Trophoblast cell (in vitro differentiated cells and primary cell): ENCODE measurements around the gene IFNA16.
"Not testable (repeated sequence)": the region's sequence is repeated elsewhere in the genome, so short reads cannot be mapped to it uniquely, and the experiment has no call there.

Experiments used
- DNase-seq, 2 donors: peaks; one replicate each; pipeline ENCODE4 v3.0.0-alpha.2; 2016
- H2AFZ ChIP-seq: 2 replicates; pipeline ENCODE4 v1.6.1; 2013; ENCODE audit warnings: low read length, moderate library complexity, mild to moderate bottlenecking; ENCODE audit not compliant: insufficient read depth, poor library complexity
- H2AK5ac ChIP-seq: 2 replicates; pipeline ENCODE4 v1.6.1; 2013; ENCODE audit warnings: mild to moderate bottlenecking, low read length
- H2BK120ac ChIP-seq: 2 replicates; pipeline ENCODE4 v1.6.1; 2013; ENCODE audit warnings: low read length, mild to moderate bottlenecking, moderate library complexity; ENCODE audit not compliant: insufficient read depth, poor library complexity
- H2BK12ac ChIP-seq: 2 replicates; pipeline ENCODE4 v1.6.1; 2013; ENCODE audit warnings: mild to moderate bottlenecking, low read length, moderate library complexity
- H2BK5ac ChIP-seq: 2 replicates; pipeline ENCODE4 v1.6.1; 2013; ENCODE audit warnings: low read length, low read depth, moderate library complexity, mild to moderate bottlenecking; ENCODE audit not compliant: poor library complexity
- H3K14ac ChIP-seq: 2 replicates; pipeline ENCODE4 v1.6.1; 2013; ENCODE audit warnings: mild to moderate bottlenecking, low read length
- H3K18ac ChIP-seq: 2 replicates; pipeline ENCODE4 v1.6.1; 2013; ENCODE audit warnings: mild to moderate bottlenecking, low read length
- H3K23ac ChIP-seq: 2 replicates; pipeline ENCODE4 v1.6.1; 2013; ENCODE audit warnings: low read length
- H3K27ac ChIP-seq: 2 replicates; pipeline ENCODE4 v1.5.1; 2013; ENCODE audit warnings: low read depth, mild to moderate bottlenecking, inconsistent platforms, low read length, moderate library complexity
- H3K27me3 ChIP-seq: 2 replicates; pipeline ENCODE4 v1.6.1; 2013; ENCODE audit warnings: inconsistent platforms, mild to moderate bottlenecking, low read length, moderate library complexity; ENCODE audit not compliant: insufficient read depth
- H3K36me3 ChIP-seq, 2 experiments: 1 replicate in 1 of 2; 2 replicates in 1 of 2; pipeline ENCODE4 v1.6.1; 2013; ENCODE audit warnings: low read length in 2 of 2, mild to moderate bottlenecking in 2 of 2, moderate library complexity in 1 of 2; ENCODE audit not compliant: insufficient read depth in 2 of 2, control insufficient read depth in 1 of 2
- H3K4ac ChIP-seq: 2 replicates; pipeline ENCODE4 v1.6.1; 2013; ENCODE audit warnings: low read depth, mild to moderate bottlenecking, low read length, moderate library complexity
- H3K4me1 ChIP-seq, 2 experiments: 1 replicate in 1 of 2; 2 replicates in 1 of 2; pipeline ENCODE4 v1.6.1; 2013; ENCODE audit warnings: low read length in 2 of 2, mild to moderate bottlenecking in 2 of 2, moderate library complexity in 1 of 2; ENCODE audit not compliant: insufficient read depth in 2 of 2, control insufficient read depth in 1 of 2
- H3K4me2 ChIP-seq: 2 replicates; pipeline ENCODE4 v1.6.1; 2013; ENCODE audit warnings: inconsistent platforms, mild to moderate bottlenecking, low read length, moderate library complexity
- H3K4me3 ChIP-seq: 2 replicates; pipeline ENCODE4 v1.5.1; 2013; ENCODE audit warnings: mild to moderate bottlenecking, low read depth, low read length, inconsistent platforms
- H3K79me1 ChIP-seq: one replicate; pipeline ENCODE4 v1.6.1; 2013; ENCODE audit warnings: low read length
- H3K79me2 ChIP-seq: 2 replicates; pipeline ENCODE4 v1.6.1; 2013; ENCODE audit warnings: low read length, mild to moderate bottlenecking; ENCODE audit not compliant: control insufficient read depth, insufficient read depth, poor library complexity
- H3K9ac ChIP-seq: 2 replicates; pipeline ENCODE4 v1.6.1; 2013; ENCODE audit warnings: mild to moderate bottlenecking, low read length
- H3K9me3 ChIP-seq: 2 replicates; pipeline ENCODE4 v1.6.1; 2013; ENCODE audit warnings: low read depth, mild to moderate bottlenecking, control low read depth, inconsistent platforms, low read length; ENCODE audit not compliant: insufficient read depth
- H4K12ac ChIP-seq: 2 replicates; pipeline ENCODE4 v1.6.1; 2013; ENCODE audit warnings: low read depth, mild to moderate bottlenecking, low read length, moderate library complexity
- H4K8ac ChIP-seq: 2 replicates; pipeline ENCODE4 v1.6.1; 2013; ENCODE audit warnings: low read depth, mild to moderate bottlenecking, low read length, moderate library complexity
- H4K91ac ChIP-seq: one replicate; pipeline ENCODE4 v1.6.1; 2013; ENCODE audit warnings: low read depth, mild to moderate bottlenecking, low read length, moderate library complexity
- WGBS: extraction: QIAGEN DNeasy Blood & Tissue Kit; methylation state at CpG from one replicate; pipeline ENCODE4 v1.1.7; 2013; ENCODE audit warnings: missing lambda C conversion rate; ENCODE audit not compliant: insufficient read length, insufficient coverage; ENCODE audit errors: extremely low coverage; 5-methylcytosine and 5-hydroxymethylcytosine counted together

The IFNA16 gene

DNA sequence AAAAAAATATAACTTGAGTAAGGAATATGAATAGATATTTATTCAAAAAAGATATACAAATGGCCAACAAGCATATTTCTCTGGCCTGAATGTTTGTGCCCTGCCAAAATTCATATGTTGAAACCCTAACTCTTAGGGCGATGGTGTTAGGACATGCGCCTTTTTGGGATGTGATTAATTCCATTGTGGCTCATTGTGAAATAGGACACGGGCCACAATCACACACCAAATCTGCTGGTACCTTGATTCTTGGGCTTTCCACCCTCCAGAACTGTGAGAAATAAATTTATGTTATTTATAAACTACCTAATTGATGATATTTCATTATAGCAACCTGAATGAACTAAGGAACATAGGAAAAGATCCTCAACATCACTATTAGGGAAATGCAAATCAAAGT, 45.0 kb downstream of the IFNA16 start:
- no CpG with 5 or more reads among the region's 3 CpGs for WGBS
- H3K4ac ChIP-seq: no peak overlapping the region
- no peaks in the 10 kb centered on the region for H3K9me3 ChIP-seq
- no peak overlapping the region for H2AK5ac ChIP-seq
- no peaks in the 10 kb centered on the region for H3K79me1 ChIP-seq
- no peak overlapping the region for H2BK5ac ChIP-seq
- no peak overlapping the region for H3K18ac ChIP-seq
- no peak overlapping the region for H3K4me3 ChIP-seq
- no peaks in the 10 kb centered on the region for H3K79me2 ChIP-seq
- H3K36me3 ChIP-seq: no peaks in the 10 kb centered on the region
- no peak overlapping the region for H3K9ac ChIP-seq
- no peak overlapping the region for H3K14ac ChIP-seq
- H2BK12ac ChIP-seq: no peak overlapping the region
- no peak overlapping the region for H2BK120ac ChIP-seq
- no peak overlapping the region for H4K91ac ChIP-seq
- H2AFZ ChIP-seq: no peak overlapping the region
- no peaks in the 10 kb centered on the region for H3K4me1 ChIP-seq
- peak; percentile 60 to 85 for DNase-seq
- H4K8ac ChIP-seq: no peak overlapping the region
- H3K27me3 ChIP-seq: no peaks in the 10 kb centered on the region
- H4K12ac ChIP-seq: no peak overlapping the region
- no peak overlapping the region for H3K23ac ChIP-seq
- H3K4me2 ChIP-seq: no peak overlapping the region
- no peak overlapping the region for H3K27ac ChIP-seq

DNA sequence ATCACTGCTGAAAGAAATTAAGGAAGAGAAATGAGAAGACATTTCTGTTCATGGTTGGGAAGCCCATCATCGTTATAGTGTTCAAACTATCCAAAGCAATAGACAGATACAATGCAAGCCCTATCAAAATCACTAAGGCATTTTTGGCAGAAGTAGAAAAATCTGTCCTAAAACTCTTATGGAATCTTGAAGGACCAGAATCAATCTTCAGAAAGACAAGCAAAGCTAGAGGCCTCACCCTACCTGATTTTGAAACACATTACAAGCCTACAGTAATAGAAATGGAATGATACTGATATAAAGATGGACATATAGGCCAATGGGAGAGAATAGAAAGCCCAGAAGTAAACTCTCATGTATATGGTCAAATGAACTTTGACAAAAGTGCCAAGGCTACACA, 45.8 kb downstream of the IFNA16 start:
- no peak overlapping the region for H4K8ac ChIP-seq
- no peaks in the 10 kb centered on the region for H3K9me3 ChIP-seq
- H3K23ac ChIP-seq: no peak overlapping the region
- H3K79me1 ChIP-seq: no peaks in the 10 kb centered on the region
- H3K79me2 ChIP-seq: no peaks in the 10 kb centered on the region
- no peak overlapping the region for H3K4ac ChIP-seq
- WGBS: no CpG with 5 or more reads among the region's 1 CpG
- no peak overlapping the region for H4K12ac ChIP-seq
- no peak overlapping the region for H2AFZ ChIP-seq
- H3K36me3 ChIP-seq: no peaks in the 10 kb centered on the region
- H4K91ac ChIP-seq: no peak overlapping the region
- no peak overlapping the region for H3K27ac ChIP-seq
- no peaks in the 10 kb centered on the region for H3K4me1 ChIP-seq
- H3K18ac ChIP-seq: no peak overlapping the region
- peak; percentile 26 to 90 for DNase-seq
- H2BK12ac ChIP-seq: no peak overlapping the region
- no peak overlapping the region for H2BK120ac ChIP-seq
- H3K4me3 ChIP-seq: no peak overlapping the region
- no peak overlapping the region for H2BK5ac ChIP-seq
- H3K27me3 ChIP-seq: no peaks in the 10 kb centered on the region
- no peak overlapping the region for H2AK5ac ChIP-seq
- no peak overlapping the region for H3K9ac ChIP-seq
- H3K14ac ChIP-seq: no peak overlapping the region
- H3K4me2 ChIP-seq: no peak overlapping the region

DNA sequence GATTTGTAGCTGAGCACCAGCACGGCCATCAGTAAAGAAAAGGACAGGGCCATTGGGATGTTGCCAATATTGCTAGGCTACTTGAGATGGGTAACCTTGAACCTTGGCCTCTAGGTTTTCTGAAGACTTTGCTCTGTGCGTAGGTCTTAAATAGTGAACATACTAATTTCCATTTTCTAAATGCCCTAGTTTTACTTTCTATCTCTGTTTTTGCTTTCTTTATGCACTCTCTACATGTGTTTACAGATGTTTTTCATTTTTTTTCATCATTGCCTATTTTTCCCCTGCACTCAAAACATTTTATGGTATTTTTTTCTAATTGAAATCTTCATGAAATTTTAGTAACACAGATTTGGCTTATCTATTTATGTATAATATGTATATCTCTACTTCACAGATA, 50.6 kb downstream of the IFNA16 start, which contains the start of gene IFNA21:
Gene IFNA21 (minus strand): TSS at position 101 of the 400 bp plus-strand sequence. CDS start 48 bp downstream, at position 53.
- H2BK120ac ChIP-seq: not testable (repeated sequence)
- WGBS: no CpG with 5 or more reads among the region's 2 CpGs

More for the DNA sequence above, 50.6 kb downstream of the IFNA16 start, which contains the start of gene IFNA21:
- not testable (repeated sequence) for H3K79me1 ChIP-seq, DNase-seq, H3K27me3 ChIP-seq, H2BK12ac ChIP-seq, H2AK5ac ChIP-seq, H3K4me1 ChIP-seq, H3K14ac ChIP-seq, H2AFZ ChIP-seq, H4K8ac ChIP-seq, H3K9me3 ChIP-seq, H2BK5ac ChIP-seq, H3K36me3 ChIP-seq, H4K91ac ChIP-seq, H3K27ac ChIP-seq, H3K4ac ChIP-seq, H3K79me2 ChIP-seq, H3K9ac ChIP-seq, H3K18ac ChIP-seq, H4K12ac ChIP-seq, H3K4me2 ChIP-seq, H3K23ac ChIP-seq, H3K4me3 ChIP-seq
